BLaER1 treated with 17β-estradiol and CSF1 and Interleukin-3, amounts not matched to agents 10 nM and 100 nM (cell line): ENCODE results near the gene IL37.

ENCODE experiments used
- H3K27ac ChIP-seq, 11 experiments: shearing (Covaris generic); formaldehyde crosslinking; 2 replicates each; pipeline ENCODE4 v1.8.1; 2022
- H3K27me3 ChIP-seq, 11 experiments: shearing (Covaris generic); formaldehyde crosslinking; 2 replicates each; pipeline ENCODE4 v1.8.1; 2022
- H3K36me3 ChIP-seq, 11 experiments: shearing (Covaris generic); formaldehyde crosslinking; 2 replicates each; pipeline ENCODE4 v1.8.1; 2022
- H3K4me1 ChIP-seq, 10 experiments: shearing (Covaris generic); formaldehyde crosslinking; 2 replicates each; pipeline ENCODE4 v1.8.1; 2022
- H3K4me2 ChIP-seq, 11 experiments: shearing (Covaris generic); formaldehyde crosslinking; 2 replicates each; pipeline ENCODE4 v1.8.1; 2022
- H3K4me3 ChIP-seq, 10 experiments: shearing (Covaris generic); formaldehyde crosslinking; 2 replicates each; pipeline ENCODE4 v1.8.1; 2022
- H3K9ac ChIP-seq, 11 experiments: shearing (Covaris generic); formaldehyde crosslinking; 2 replicates each; pipeline ENCODE4 v1.8.1; 2022
- H3K9me3 ChIP-seq, 11 experiments: shearing (Covaris generic); formaldehyde crosslinking; replicated peaks in 1 of 11; 2 replicates each; pipeline ENCODE4 v1.8.1; 2022
- H4K20me1 ChIP-seq, 11 experiments: shearing (Covaris generic); formaldehyde crosslinking; 2 replicates each; pipeline ENCODE4 v1.8.1; 2022
- Cebpa-rat ChIP-seq, 11 experiments: shearing (Covaris generic); IDR thresholded peaks; 2 replicates each; pipeline ENCODE4 v1.8.1; 2022

Gene IL37

DNA sequence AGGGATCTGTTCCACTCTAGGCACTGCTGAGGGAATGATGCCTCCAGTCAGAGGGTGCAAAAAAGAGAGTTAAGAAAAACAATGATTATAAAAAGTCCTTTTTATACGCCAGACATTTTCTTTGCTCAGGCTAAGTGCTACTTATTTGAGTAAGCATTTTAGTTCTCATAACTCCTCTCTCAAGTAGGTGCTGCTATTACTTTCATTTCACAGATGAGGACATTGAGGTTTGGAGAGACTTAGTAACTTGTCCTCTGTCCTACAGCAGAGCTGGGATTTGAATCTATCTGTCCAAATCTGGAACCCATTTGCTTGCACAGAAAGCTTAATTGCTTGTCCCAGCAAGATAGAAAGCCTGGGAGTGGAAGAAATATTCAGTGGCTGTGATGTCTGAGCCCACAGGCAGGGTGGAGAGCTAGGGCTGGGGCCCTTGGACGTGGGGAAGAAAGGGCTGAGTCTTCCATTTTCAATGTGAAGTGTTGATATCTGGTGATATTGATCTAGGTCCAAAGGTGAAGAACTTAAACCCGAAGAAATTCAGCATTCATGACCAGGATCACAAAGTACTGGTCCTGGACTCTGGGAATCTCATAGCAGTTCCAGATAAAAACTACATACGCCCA, 5.8 kb downstream of the IL37 start:
- no peaks in the 10 kb centered on the region; a peak in 1 of 22 replicates for H3K36me3 ChIP-seq
- no peak overlapping the region for H3K9ac ChIP-seq
- no peak overlapping the region for H3K4me2 ChIP-seq
- H4K20me1 ChIP-seq: no peaks in the 10 kb centered on the region
- no peak overlapping the region for H3K27ac ChIP-seq
- TF ChIP-seq Cebpa-rat (IDR thresholded peaks at IDR 0.05): no peak
- no peak overlapping the region for H3K4me3 ChIP-seq
- peaks cover 0 to 7% (median 0%) of the 10 kb centered on the region in 11 experiments; a peak in 4 of 22 replicates for H3K9me3 ChIP-seq
- no peaks in the 10 kb centered on the region for H3K27me3 ChIP-seq
- H3K4me1 ChIP-seq: peaks cover 0 to 13% (median 0%) of the 10 kb centered on the region in 10 experiments; a peak in 5 of 20 replicates

DNA sequence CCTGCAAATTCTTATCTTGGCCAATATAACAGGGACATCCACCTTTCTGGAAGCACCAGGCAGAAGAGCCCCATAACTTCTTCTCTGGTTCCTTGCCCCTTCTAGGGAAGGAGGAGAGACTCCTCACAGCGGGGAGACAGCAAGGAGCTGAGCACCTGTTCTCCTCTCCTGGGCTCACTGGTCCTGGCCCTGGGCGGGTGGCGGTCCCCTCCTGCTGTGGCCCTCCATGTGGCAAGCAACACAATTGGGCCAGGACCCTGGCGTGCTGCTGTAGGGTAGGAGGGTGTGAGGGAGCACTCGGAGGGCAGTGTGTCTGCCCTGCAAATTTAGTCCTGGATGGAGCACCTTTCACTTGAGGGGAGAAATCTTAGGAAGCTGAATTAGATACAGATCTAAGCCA, 6.9 kb downstream of the IL37 start:
- no peak overlapping the region for H3K4me3 ChIP-seq
- peaks cover 0 to 13% (median 0%) of the 10 kb centered on the region in 10 experiments; a peak in 5 of 20 replicates for H3K4me1 ChIP-seq
- peaks cover 0 to 7% (median 0%) of the 10 kb centered on the region in 11 experiments; a peak in 4 of 22 replicates for H3K9me3 ChIP-seq
- H3K9ac ChIP-seq: no peak overlapping the region
- H4K20me1 ChIP-seq: no peaks in the 10 kb centered on the region
- H3K36me3 ChIP-seq: no peaks in the 10 kb centered on the region; a peak in 1 of 22 replicates
- no peaks in the 10 kb centered on the region for H3K27me3 ChIP-seq
- no peak overlapping the region for H3K4me2 ChIP-seq
- H3K27ac ChIP-seq: no peak overlapping the region
- no peak for TF ChIP-seq Cebpa-rat (IDR thresholded peaks at IDR 0.05)

- no peak overlapping the region for H3K27ac ChIP-seq
- TF ChIP-seq Cebpa-rat (IDR thresholded peaks at IDR 0.05): no peak
- H3K27me3 ChIP-seq: no peaks in the 10 kb centered on the region
- H3K4me3 ChIP-seq: no peak overlapping the region
- H3K4me1 ChIP-seq: peaks cover 0 to 13% (median 0%) of the 10 kb centered on the region in 10 experiments; a peak in 5 of 20 replicates
- H4K20me1 ChIP-seq: no peaks in the 10 kb centered on the region
- H3K9ac ChIP-seq: no peak overlapping the region
- no peak overlapping the region for H3K4me2 ChIP-seq
- no peaks in the 10 kb centered on the region; a peak in 1 of 22 replicates for H3K36me3 ChIP-seq
- H3K9me3 ChIP-seq: peaks cover 0 to 7% (median 0%) of the 10 kb centered on the region in 11 experiments; a peak in 4 of 22 replicates
Measured at GRCh38 chr2:112918256-112918655, 7.3 kb downstream of the IL37 start.

DNA sequence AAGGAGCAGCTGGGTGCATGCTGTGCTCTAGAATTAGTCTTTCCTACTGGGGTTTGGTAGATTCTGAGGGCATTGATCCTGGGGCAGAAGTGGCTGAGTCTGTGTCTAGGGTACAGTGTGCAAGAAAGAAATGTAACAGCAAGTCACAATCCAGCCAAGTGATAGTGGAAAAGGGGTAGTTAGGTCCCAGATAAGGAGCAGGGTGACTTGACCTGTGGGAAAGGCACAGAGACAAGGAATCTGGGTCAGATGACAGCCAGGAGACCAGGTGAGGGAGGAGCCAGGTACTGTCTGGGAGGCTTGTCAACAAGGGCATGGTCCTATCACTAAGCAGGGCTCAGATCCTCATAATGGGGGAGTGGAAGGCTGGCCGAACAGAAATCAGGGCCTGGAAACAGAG, 8.1 kb downstream of the IL37 start:
- H3K9me3 ChIP-seq: peaks cover 0 to 7% (median 0%) of the 10 kb centered on the region in 11 experiments; a peak in 4 of 22 replicates
- no peak overlapping the region for H3K9ac ChIP-seq
- H3K4me1 ChIP-seq: peaks cover 0 to 19% (median 3%) of the 10 kb centered on the region in 10 experiments; a peak in 10 of 20 replicates
- no peak overlapping the region for H3K4me2 ChIP-seq
- H3K27ac ChIP-seq: no peak overlapping the region
- no peaks in the 10 kb centered on the region; a peak in 1 of 22 replicates for H3K36me3 ChIP-seq
- no peak for TF ChIP-seq Cebpa-rat (IDR thresholded peaks at IDR 0.05)
- H3K27me3 ChIP-seq: no peaks in the 10 kb centered on the region
- H4K20me1 ChIP-seq: no peaks in the 10 kb centered on the region
- H3K4me3 ChIP-seq: no peak overlapping the region

- TF ChIP-seq Cebpa-rat (IDR thresholded peaks at IDR 0.05): no peak
- H4K20me1 ChIP-seq: no peaks in the 10 kb centered on the region
Measured at GRCh38 chr2:112920923-112921532, 10.1 kb downstream of the IL37 start.

GRCh38 chr2:112921982-112922381, 11.0 kb downstream of the IL37 start:
- H3K4me3 ChIP-seq: no peak overlapping the region
- peaks cover 9 to 33% (median 13%) of the 10 kb centered on the region in 10 experiments for H3K4me1 ChIP-seq
- H3K27me3 ChIP-seq: no peaks in the 10 kb centered on the region
- no peak overlapping the region for H3K4me2 ChIP-seq
- no peaks in the 10 kb centered on the region for H4K20me1 ChIP-seq
- H3K9me3 ChIP-seq: peaks cover 0 to 7% (median 0%) of the 10 kb centered on the region in 11 experiments; a peak in 4 of 22 replicates
- H3K9ac ChIP-seq: no peak overlapping the region
- no peak overlapping the region for H3K27ac ChIP-seq
- no peak for TF ChIP-seq Cebpa-rat (IDR thresholded peaks at IDR 0.05)
- no peaks in the 10 kb centered on the region; a peak in 1 of 22 replicates for H3K36me3 ChIP-seq

More at GRCh38 chr2:112920923-112921532, 10.1 kb downstream of the IL37 start:
- H3K4me1 ChIP-seq: peaks cover 9 to 33% (median 13%) of the 10 kb centered on the region in 10 experiments
- H3K27me3 ChIP-seq: no peaks in the 10 kb centered on the region
- H3K9ac ChIP-seq: no peak overlapping the region
- H3K4me3 ChIP-seq: no peak overlapping the region
- peak overlapping the region in 2 of 11 experiments; percentile 26 to 34; a peak in 3 of 22 replicates for H3K4me2 ChIP-seq
- H3K36me3 ChIP-seq: no peaks in the 10 kb centered on the region; a peak in 1 of 22 replicates
- H3K9me3 ChIP-seq: peaks cover 0 to 7% (median 0%) of the 10 kb centered on the region in 11 experiments; a peak in 4 of 22 replicates
- no peak overlapping the region for H3K27ac ChIP-seq

GRCh38 chr2:112923237-112923966, 12.4 kb downstream of the IL37 start:
- peaks cover 9 to 33% (median 13%) of the 10 kb centered on the region in 10 experiments for H3K4me1 ChIP-seq
- H3K9ac ChIP-seq: no peak overlapping the region
- H3K27ac ChIP-seq: no peak overlapping the region
- no peak overlapping the region for H3K4me2 ChIP-seq
- no peak overlapping the region for H3K4me3 ChIP-seq
- H4K20me1 ChIP-seq: no peaks in the 10 kb centered on the region
- H3K9me3 ChIP-seq: peaks cover 0 to 7% (median 0%) of the 10 kb centered on the region in 11 experiments; a peak in 4 of 22 replicates
- no peak for TF ChIP-seq Cebpa-rat (IDR thresholded peaks at IDR 0.05)
- H3K27me3 ChIP-seq: no peaks in the 10 kb centered on the region
- no peaks in the 10 kb centered on the region; a peak in 1 of 22 replicates for H3K36me3 ChIP-seq

DNA sequence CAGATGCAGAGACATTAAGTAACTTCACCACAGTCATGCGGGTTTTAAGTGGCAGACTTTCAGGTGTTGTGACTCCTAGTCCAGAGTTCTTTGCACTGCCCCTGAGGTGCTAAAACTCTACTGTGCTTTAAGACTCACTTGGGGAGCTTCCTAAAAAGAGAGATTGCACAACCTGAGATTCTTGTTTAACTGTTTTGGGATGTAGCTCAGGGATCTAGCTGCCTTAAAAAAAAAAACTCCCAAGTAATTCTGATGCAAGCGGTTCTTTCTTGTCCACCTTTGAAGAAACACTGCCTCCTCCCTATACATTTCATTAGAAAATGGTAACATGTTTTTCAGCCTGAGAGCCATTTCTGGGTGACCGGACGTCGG, 13.0 kb downstream of the IL37 start:
- Histone ChIP-seq H3K9me3 (peaks cover 0 to 7% (median 0%) of the 10 kb centered on the region in 11 experiments; a peak in 4 of 22 replicates), H3K36me3 (no peaks in the 10 kb centered on the region; a peak in 1 of 22 replicates)
- TF ChIP-seq Cebpa-rat (IDR thresholded peaks at IDR 0.05): peak in 1 of 11 experiments; percentile 56; a peak in 1 of 22 replicates

GRCh38 chr2:112924360-112924759, 13.4 kb downstream of the IL37 start:
- no peaks in the 10 kb centered on the region for H3K36me3 ChIP-seq
- no peak for TF ChIP-seq Cebpa-rat (IDR thresholded peaks at IDR 0.05)
- H3K9ac ChIP-seq: no peak overlapping the region
- no peaks in the 10 kb centered on the region for H4K20me1 ChIP-seq
- H3K4me2 ChIP-seq: peak overlapping the region in 8 of 11 experiments; percentile 9 to 48 (median 26); a peak in 7 of 22 replicates
- H3K4me1 ChIP-seq: peaks cover 9 to 33% (median 13%) of the 10 kb centered on the region in 10 experiments
- no peak overlapping the region for H3K27ac ChIP-seq
- no peaks in the 10 kb centered on the region for H3K27me3 ChIP-seq
- no peak overlapping the region for H3K4me3 ChIP-seq
- peaks cover 0 to 7% (median 0%) of the 10 kb centered on the region in 11 experiments; a peak in 4 of 22 replicates for H3K9me3 ChIP-seq

More for the DNA sequence above, 13.0 kb downstream of the IL37 start:
- Histone ChIP-seq H3K4me2 (peak overlapping the region in 5 of 11 experiments; percentile 9 to 37 (median 18); a peak in 3 of 22 replicates), H3K27me3 (no peaks in the 10 kb centered on the region), H3K4me1 (peaks cover 9 to 33% (median 13%) of the 10 kb centered on the region in 10 experiments), H3K9ac (no peak overlapping the region), H3K4me3 (no peak overlapping the region), H4K20me1 (no peaks in the 10 kb centered on the region), H3K27ac (no peak overlapping the region)
